C4-2B (cell line): ENCODE results near the gene RAMP1.

ENCODE experiments used
- H3K27ac ChIP-seq: fragments of 450-650 bp; 2 replicates; pipeline ENCODE4 v1.5.1; 2017
- ZFX ChIP-seq: fragments of 450-650 bp; IDR thresholded peaks from 2 replicates; pipeline ENCODE4 v1.6.1; 2017
- TF ChIP-seq, protein P1 (sequence below): fragments of 450-650 bp; conservative IDR thresholded peaks from 2 replicates; pipeline ENCODE4 v1.5.1; 2017; ENCODE audit warnings: mild to moderate bottlenecking

The RAMP1 gene

DNA sequence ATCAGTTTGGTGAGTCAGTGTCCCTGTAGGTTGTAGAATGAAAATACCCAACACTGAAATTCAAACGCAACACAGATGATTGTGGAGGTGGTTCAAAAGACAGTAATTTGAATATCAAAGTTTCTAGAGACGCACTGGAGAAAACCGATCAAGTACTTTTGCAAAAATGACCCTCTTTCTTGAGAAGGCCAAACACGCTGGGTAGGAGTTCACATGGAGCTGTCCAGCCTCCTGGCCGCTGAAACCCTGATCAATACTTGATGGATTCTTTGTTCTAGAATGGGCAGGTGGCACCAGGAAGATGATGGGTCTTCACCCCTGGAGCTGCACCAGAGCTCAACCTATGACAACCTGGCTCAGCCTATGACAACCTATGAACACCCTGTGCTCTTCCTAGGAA lies 67.7 kb downstream of the RAMP1 start:
- TF ChIP-seq, protein P1, sequence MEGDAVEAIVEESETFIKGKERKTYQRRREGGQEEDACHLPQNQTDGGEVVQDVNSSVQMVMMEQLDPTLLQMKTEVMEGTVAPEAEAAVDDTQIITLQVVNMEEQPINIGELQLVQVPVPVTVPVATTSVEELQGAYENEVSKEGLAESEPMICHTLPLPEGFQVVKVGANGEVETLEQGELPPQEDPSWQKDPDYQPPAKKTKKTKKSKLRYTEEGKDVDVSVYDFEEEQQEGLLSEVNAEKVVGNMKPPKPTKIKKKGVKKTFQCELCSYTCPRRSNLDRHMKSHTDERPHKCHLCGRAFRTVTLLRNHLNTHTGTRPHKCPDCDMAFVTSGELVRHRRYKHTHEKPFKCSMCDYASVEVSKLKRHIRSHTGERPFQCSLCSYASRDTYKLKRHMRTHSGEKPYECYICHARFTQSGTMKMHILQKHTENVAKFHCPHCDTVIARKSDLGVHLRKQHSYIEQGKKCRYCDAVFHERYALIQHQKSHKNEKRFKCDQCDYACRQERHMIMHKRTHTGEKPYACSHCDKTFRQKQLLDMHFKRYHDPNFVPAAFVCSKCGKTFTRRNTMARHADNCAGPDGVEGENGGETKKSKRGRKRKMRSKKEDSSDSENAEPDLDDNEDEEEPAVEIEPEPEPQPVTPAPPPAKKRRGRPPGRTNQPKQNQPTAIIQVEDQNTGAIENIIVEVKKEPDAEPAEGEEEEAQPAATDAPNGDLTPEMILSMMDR: no peak
- no peak for TF ChIP-seq ZFX
- H3K27ac ChIP-seq: no peak overlapping the region

DNA sequence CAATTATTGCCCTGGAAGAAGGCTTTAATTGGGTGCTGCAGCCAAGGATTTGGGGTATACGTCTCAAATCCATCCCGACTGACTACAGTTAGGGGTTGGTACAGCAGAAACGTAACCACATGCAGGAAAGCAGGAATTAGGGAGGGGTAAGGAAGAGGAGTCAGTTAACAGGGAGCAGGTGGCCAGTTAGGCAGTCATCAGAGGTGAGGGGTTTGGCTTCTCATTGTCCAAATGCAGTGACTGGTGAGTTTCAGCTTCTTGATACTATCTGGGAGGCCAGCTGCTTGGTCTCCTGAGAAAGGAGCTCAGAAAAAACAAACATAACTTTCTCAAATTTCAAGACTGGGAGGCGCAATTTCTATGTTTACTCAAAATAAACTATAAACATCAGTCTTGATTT lies 68.6 kb downstream of the RAMP1 start:
- no peak overlapping the region for H3K27ac ChIP-seq
- TF ChIP-seq, protein P1: no peak

DNA sequence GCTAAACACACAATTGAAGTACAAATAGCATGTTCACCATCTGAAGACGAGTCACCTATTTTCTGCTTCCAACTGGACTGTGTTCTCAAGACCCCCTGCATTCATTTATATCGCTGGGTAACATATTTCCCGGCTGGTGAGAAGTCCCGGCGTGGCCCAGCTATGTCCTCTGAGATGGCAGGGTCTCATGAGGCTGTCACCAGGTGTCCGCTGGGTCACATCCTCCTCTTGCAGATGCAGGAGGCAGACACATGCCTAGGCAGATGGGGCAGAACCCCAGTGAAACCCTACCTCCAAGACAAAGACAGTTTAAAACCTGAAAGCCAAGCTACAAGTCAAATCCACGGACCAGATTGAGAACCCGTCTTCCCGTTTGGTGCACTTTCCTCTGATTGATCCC lies 70.6 kb downstream of the RAMP1 start:
- no peak for TF ChIP-seq ZFX
- TF ChIP-seq, protein P1: no peak

DNA sequence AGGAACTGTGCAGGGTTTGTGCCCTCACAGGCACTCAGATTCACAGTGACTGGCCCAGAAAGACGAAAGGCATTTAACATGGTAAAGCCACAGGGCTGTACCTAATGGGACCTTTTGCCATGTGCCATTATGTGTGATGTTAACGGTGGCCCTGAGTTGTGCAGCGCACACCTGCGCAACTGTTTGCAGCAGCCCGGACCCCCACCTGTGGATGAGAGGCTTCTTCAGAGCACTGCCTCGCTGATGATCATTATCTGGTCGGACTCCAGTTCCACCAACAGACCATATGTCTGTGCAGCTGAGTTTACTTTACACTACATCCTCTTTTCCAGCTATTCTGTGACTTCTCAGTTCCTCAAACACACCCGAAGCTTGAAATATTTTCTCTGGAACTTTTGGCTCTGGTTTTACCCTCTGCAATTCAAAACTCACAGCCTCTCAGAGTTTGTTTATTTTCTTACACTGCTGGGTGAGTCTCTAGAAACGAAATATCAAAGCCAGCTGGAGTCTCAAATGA lies 71.8 kb downstream of the RAMP1 start:
- TF ChIP-seq ZFX: no peak
- TF ChIP-seq, protein P1: no peak

More for the DNA sequence above, 70.6 kb downstream of the RAMP1 start:
- H3K27ac ChIP-seq: no peak overlapping the region

GRCh38 chr2:237932731-237933131 lies 73.3 kb downstream of the RAMP1 start:
- TF ChIP-seq, protein P1: no peak
- TF ChIP-seq ZFX: no peak
- no peak overlapping the region for H3K27ac ChIP-seq

More for the DNA sequence above, 71.8 kb downstream of the RAMP1 start:
- no peak overlapping the region for H3K27ac ChIP-seq

DNA sequence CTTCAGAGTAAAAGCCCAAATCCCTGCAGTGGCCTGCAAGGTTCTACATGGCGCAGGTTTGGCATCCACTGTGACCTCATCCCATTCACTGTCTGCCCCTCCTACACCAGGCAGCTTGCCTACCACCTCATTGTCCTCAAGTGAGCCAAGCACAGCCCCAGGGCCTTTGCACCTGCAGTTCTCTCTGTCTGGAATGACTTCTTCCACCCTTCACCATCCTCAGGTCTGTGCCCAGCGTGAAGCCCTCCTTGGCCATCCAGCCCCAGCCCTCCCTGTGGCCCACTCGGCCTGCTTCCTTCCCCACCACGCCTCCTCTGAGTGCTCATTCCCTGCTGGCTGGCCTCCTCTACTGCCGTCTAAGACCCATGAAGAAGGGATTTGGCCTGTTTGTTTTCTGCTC lies 74.8 kb downstream of the RAMP1 start:
- H3K27ac ChIP-seq: no peak overlapping the region
- no peak for TF ChIP-seq ZFX
- TF ChIP-seq, protein P1: no peak

- H3K27ac ChIP-seq: no peak overlapping the region
- TF ChIP-seq, protein P1: no peak
- TF ChIP-seq ZFX: no peak
Measured at GRCh38 chr2:237935740-237936452, 76.5 kb downstream of the RAMP1 start.
